Neural cell (in vitro differentiated cells): ENCODE data around the gene PRTG.

Experiments
- CTCF ChIP-seq: fragments of 450-650 bp; IDR thresholded peaks from 2 replicates; pipeline ENCODE4 v1.5.1; 2014; ENCODE audit warnings: antibody characterized with exemption, mild to moderate bottlenecking, moderate library complexity; ENCODE audit not compliant: poor library complexity, severe bottlenecking
- POLR2AphosphoS5 ChIP-seq: IDR thresholded peaks from 2 replicates; pipeline ENCODE4 v1.6.1; 2012
- RAD21 ChIP-seq: fragments of 450-650 bp; conservative IDR thresholded peaks from 2 replicates; pipeline ENCODE4 v1.6.1; 2014; ENCODE audit warnings: antibody characterized with exemption, mild to moderate bottlenecking, moderate library complexity
- TAF1 ChIP-seq: IDR thresholded peaks from 2 replicates; pipeline ENCODE4 v1.6.1; 2012; ENCODE audit warnings: low read depth

- TF ChIP-seq POLR2AphosphoS5, result no peak
- no peak for TF ChIP-seq CTCF
- TF ChIP-seq RAD21, result no peak
- TF ChIP-seq TAF1, result no peak
Observed at GRCh38 chr15:55715355-55716076, 27.4 kb downstream of the PRTG start.
